HEK293 (cell line): Measurements from ENCODE around the gene SORL1-AS1.

ENCODE experiments used
- CTCF ChIA-PET: fragments of 350-600 bp; formaldehyde crosslinking; extraction: SDS; loops from one replicate; lab custom pipeline; 2021; ENCODE audit warnings: antibody characterized with exemption; lab: Yijun Ruan, JAX
- POLR2A ChIA-PET: fragments of 300-600 bp; formaldehyde crosslinking; extraction: SDS; loops from one replicate; lab custom pipeline; 2020; ENCODE audit warnings: antibody characterized with exemption, inconsistent platforms; lab: Yijun Ruan, JAX
- H3K27ac ChIP-seq: fragments of 200-500 bp; sonication (Bioruptor generic); 2 replicates; pipeline ENCODE4 v1.5.1; 2014; ENCODE audit warnings: low read depth, low read length, control low read depth, inconsistent platforms; ENCODE audit errors: extremely low read depth
- H3K36me3 ChIP-seq, 2 experiments: fragments of 200-500 bp in 1 of 2; sonication (Bioruptor generic) in 1 of 2; 1 replicate in 1 of 2; 2 replicates in 1 of 2; pipeline ENCODE4 v1.5.1; 2014 to 2017; ENCODE audit warnings: inconsistent platforms in 2 of 2, low read length in 2 of 2; ENCODE audit not compliant: control insufficient read depth in 2 of 2, insufficient read depth in 1 of 2
- H3K4me1 ChIP-seq: fragments of 200-500 bp; sonication (Bioruptor generic); 2 replicates; pipeline ENCODE4 v1.5.1; 2014; ENCODE audit warnings: mild to moderate bottlenecking, low read length, inconsistent platforms; ENCODE audit not compliant: control insufficient read depth, insufficient read depth
- H3K4me3 ChIP-seq: 2 replicates; pipeline ENCODE4 v1.5.1; 2011; ENCODE audit warnings: low read depth, mild to moderate bottlenecking, control low read depth, low read length, moderate library complexity
- H3K9me3 ChIP-seq: fragments of 200-500 bp; sonication (Bioruptor generic); 2 replicates; pipeline ENCODE4 v1.5.1; 2014; ENCODE audit warnings: low read depth, low read length, inconsistent platforms; ENCODE audit not compliant: control insufficient read depth, insufficient read depth
- HOXA7 ChIP-seq: sonication (generic); formaldehyde crosslinking; IDR thresholded peaks from 2 replicates; pipeline ENCODE4 v1.8.1; 2022; ENCODE audit warnings: missing genetic modification reagents, borderline replicate concordance
- KLF7 ChIP-seq: fragments of 450-650 bp; formaldehyde crosslinking; IDR thresholded peaks from 2 replicates; pipeline ENCODE4 v1.5.1; 2016; ENCODE audit warnings: missing biosample characterization, missing genetic modification characterization, borderline replicate concordance
- KLF9 ChIP-seq: fragments of 450-650 bp; formaldehyde crosslinking; IDR thresholded peaks from 2 replicates; pipeline ENCODE4 v1.5.1; 2016; ENCODE audit warnings: missing biosample characterization, missing genetic modification characterization, low read depth
- OVOL3 ChIP-seq: fragments of 450-650 bp; formaldehyde crosslinking; IDR thresholded peaks from 2 replicates; pipeline ENCODE4 v1.5.1; 2016; ENCODE audit warnings: missing biosample characterization, missing genetic modification characterization
- SETDB1 ChIP-seq: IDR thresholded peaks from one replicate; pipeline ENCODE4 v1.6.1; 2017; ENCODE audit warnings: mild to moderate bottlenecking, low read length, moderate library complexity, mixed read lengths; ENCODE audit not compliant: insufficient read length
- SP3 ChIP-seq: fragments of 450-650 bp; formaldehyde crosslinking; IDR thresholded peaks from 2 replicates; pipeline ENCODE4 v1.5.1; 2016; ENCODE audit warnings: missing biosample characterization, missing genetic modification characterization
- TCF7L2 ChIP-seq: IDR thresholded peaks from 2 replicates; pipeline ENCODE4 v1.6.1; 2011; ENCODE audit warnings: low read depth, mild to moderate bottlenecking, inconsistent platforms, low read length, moderate library complexity, borderline replicate concordance
- ZBTB21 ChIP-seq: fragments of 450-650 bp; formaldehyde crosslinking; IDR thresholded peaks from 2 replicates; pipeline ENCODE4 v1.5.1; 2017; ENCODE audit warnings: missing biosample characterization, missing genetic modification characterization
- ZFHX2 ChIP-seq: fragments of 450-650 bp; formaldehyde crosslinking; conservative IDR thresholded peaks from 2 replicates; pipeline ENCODE4 v1.5.1; 2016; ENCODE audit warnings: missing biosample characterization, missing genetic modification characterization
- ZFP41 ChIP-seq: fragments of 450-650 bp; formaldehyde crosslinking; IDR thresholded peaks from 2 replicates; pipeline ENCODE4 v1.5.1; 2016; ENCODE audit warnings: missing biosample characterization, missing genetic modification characterization, borderline replicate concordance
- ZNF132 ChIP-seq: fragments of 450-650 bp; formaldehyde crosslinking; IDR thresholded peaks from 2 replicates; pipeline ENCODE4 v1.5.1; 2017; ENCODE audit warnings: missing biosample characterization, missing genetic modification characterization, borderline replicate concordance
- ZNF16 ChIP-seq: fragments of 450-650 bp; formaldehyde crosslinking; IDR thresholded peaks from 2 replicates; pipeline ENCODE4 v1.5.1; 2016; ENCODE audit warnings: low read depth, missing biosample characterization, missing genetic modification characterization
- ZNF2 ChIP-seq: fragments of 450-650 bp; formaldehyde crosslinking; IDR thresholded peaks from 2 replicates; pipeline ENCODE4 v1.5.1; 2016; ENCODE audit warnings: missing biosample characterization, missing genetic modification characterization
- ZNF221 ChIP-seq: fragments of 450-650 bp; formaldehyde crosslinking; IDR thresholded peaks from 2 replicates; pipeline ENCODE4 v1.5.1; 2017; ENCODE audit warnings: missing biosample characterization, missing genetic modification characterization, borderline replicate concordance
- ZNF223 ChIP-seq: fragments of 450-650 bp; formaldehyde crosslinking; IDR thresholded peaks from 2 replicates; pipeline ENCODE4 v1.5.1; 2016; ENCODE audit warnings: missing biosample characterization, missing genetic modification characterization
- ZNF24 ChIP-seq: fragments of 450-650 bp; formaldehyde crosslinking; IDR thresholded peaks from 2 replicates; pipeline ENCODE4 v1.5.1; 2016; ENCODE audit warnings: missing biosample characterization, missing genetic modification characterization
- ZNF266 ChIP-seq: fragments of 450-650 bp; formaldehyde crosslinking; IDR thresholded peaks from 2 replicates; pipeline ENCODE4 v1.5.1; 2016; ENCODE audit warnings: missing biosample characterization, missing genetic modification characterization, low read depth
- ZNF423 ChIP-seq: fragments of 450-650 bp; formaldehyde crosslinking; IDR thresholded peaks from 2 replicates; pipeline ENCODE4 v1.5.1; 2016; ENCODE audit warnings: missing biosample characterization, missing genetic modification characterization
- ZNF433 ChIP-seq: fragments of 450-650 bp; formaldehyde crosslinking; IDR thresholded peaks from 2 replicates; pipeline ENCODE4 v1.5.1; 2016; ENCODE audit warnings: missing biosample characterization, missing genetic modification characterization, low read depth
- ZNF510 ChIP-seq: fragments of 450-650 bp; formaldehyde crosslinking; IDR thresholded peaks from 2 replicates; pipeline ENCODE4 v1.5.1; 2018; ENCODE audit warnings: mild to moderate bottlenecking, missing genetic modification characterization, missing biosample characterization; ENCODE audit not compliant: insufficient replicate concordance
- ZNF548 ChIP-seq: fragments of 450-650 bp; formaldehyde crosslinking; IDR thresholded peaks from 2 replicates; pipeline ENCODE4 v1.5.1; 2016; ENCODE audit warnings: missing biosample characterization, missing genetic modification characterization
- ZNF561 ChIP-seq: fragments of 450-650 bp; IDR thresholded peaks from 2 replicates; pipeline ENCODE4 v1.5.1; 2018; ENCODE audit warnings: missing biosample characterization, missing genetic modification characterization, borderline replicate concordance
- ZNF629 ChIP-seq: fragments of 450-650 bp; formaldehyde crosslinking; IDR thresholded peaks from 2 replicates; pipeline ENCODE4 v1.5.1; 2017; ENCODE audit warnings: missing biosample characterization, missing genetic modification characterization
- ZSCAN16 ChIP-seq: fragments of 450-650 bp; formaldehyde crosslinking; IDR thresholded peaks from 2 replicates; pipeline ENCODE4 v1.5.1; 2016; ENCODE audit warnings: missing biosample characterization, missing genetic modification characterization
- TF ChIP-seq, protein P1 (sequence below): fragments of 450-650 bp; formaldehyde crosslinking; IDR thresholded peaks from 2 replicates; pipeline ENCODE4 v1.5.1; 2016; ENCODE audit warnings: missing biosample characterization, missing genetic modification characterization
- TF ChIP-seq, protein P2 (sequence below): fragments of 450-650 bp; formaldehyde crosslinking; IDR thresholded peaks from 2 replicates; pipeline ENCODE4 v1.5.1; 2016; ENCODE audit warnings: missing biosample characterization, missing genetic modification characterization
- TF ChIP-seq, protein P3 (sequence below): fragments of 450-650 bp; formaldehyde crosslinking; IDR thresholded peaks from 2 replicates; pipeline ENCODE4 v1.5.1; 2017; ENCODE audit warnings: missing biosample characterization, missing genetic modification characterization

SORL1-AS1 gene

DNA sequence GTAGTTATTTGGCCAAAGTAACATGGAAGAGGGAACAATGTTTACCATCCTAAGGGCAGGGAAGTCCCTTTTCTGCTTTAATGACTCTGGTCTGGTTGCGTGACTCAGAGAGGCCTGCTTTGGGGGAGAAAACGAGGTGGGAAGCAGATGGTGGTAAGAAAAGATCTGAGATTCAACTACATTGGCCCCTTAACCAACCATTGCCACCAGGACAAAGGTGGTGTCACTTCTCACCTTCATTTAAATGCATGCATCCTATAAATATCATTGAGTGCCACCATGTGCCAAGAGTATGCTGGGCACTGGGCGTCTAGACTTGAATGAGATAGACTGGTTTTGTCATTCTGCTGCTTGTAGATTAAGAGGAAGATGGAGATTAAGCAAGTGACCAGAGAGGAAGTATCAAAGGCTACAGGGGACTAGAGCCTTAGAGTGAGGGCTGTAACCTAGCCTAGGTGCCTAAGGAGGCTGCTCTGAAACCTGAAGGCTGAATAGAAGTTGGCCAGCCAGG, 4.3 kb downstream of the SORL1-AS1 start:
- Histone ChIP-seq H3K9me3 (no peaks in the 10 kb centered on the region), H3K36me3 (no peaks in the 10 kb centered on the region), H3K4me1 (no peaks in the 10 kb centered on the region), H3K27ac (no peak overlapping the region), H3K4me3 (no peak overlapping the region)
- POLR2A ChIA-PET, result no interaction called here
- no peak for TF ChIP-seq ZFHX2 (tag by site-specific recombination)
- no peak for TF ChIP-seq TCF7L2
- TF ChIP-seq ZNF16 (tag by site-specific recombination), result no peak
- TF ChIP-seq, protein P1, sequence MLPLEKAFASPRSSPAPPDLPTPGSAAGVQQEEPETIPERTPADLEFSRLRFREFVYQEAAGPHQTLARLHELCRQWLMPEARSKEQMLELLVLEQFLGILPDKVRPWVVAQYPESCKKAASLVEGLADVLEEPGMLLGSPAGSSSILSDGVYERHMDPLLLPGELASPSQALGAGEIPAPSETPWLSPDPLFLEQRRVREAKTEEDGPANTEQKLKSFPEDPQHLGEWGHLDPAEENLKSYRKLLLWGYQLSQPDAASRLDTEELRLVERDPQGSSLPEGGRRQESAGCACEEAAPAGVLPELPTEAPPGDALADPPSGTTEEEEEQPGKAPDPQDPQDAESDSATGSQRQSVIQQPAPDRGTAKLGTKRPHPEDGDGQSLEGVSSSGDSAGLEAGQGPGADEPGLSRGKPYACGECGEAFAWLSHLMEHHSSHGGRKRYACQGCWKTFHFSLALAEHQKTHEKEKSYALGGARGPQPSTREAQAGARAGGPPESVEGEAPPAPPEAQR (tag by site-specific recombination), result no peak
- no peak for TF ChIP-seq SP3
- TF ChIP-seq ZNF132 (tag by site-specific recombination), result no peak
- TF ChIP-seq ZNF223 (tag by site-specific recombination), result no peak
- TF ChIP-seq ZNF561 (tag by site-specific recombination), result no peak
- CTCF ChIA-PET, result interaction anchor here (1.6 kb wide), 1 partner anchor 129 kb away, joined by 4 read pairs; no protein-coding TSS in a partner anchor

DNA sequence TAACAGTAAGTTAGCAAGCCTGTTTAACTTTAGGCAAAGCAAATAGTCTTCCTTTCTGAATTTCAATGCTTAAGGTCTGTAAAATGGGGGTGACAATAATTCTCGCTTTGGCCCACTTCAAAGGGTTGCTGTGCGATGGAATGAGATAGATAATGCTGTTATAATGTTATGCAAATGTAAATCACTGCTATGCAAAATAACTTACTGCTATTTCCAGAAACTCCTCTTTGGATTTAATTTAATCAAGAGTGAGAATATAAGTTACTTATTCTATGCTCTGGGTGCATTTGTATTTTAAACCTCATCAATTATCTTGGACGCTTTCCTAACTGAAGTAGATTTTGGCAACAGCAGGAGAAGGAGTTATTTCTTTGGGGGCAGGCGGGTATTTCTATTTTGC, 4.8 kb downstream of the SORL1-AS1 start:
- no peak for TF ChIP-seq KLF7 (tag by site-specific recombination)
- TF ChIP-seq ZNF629 (tag by site-specific recombination), result no peak
- TF ChIP-seq KLF9 (tag by site-specific recombination), result no peak
- TF ChIP-seq OVOL3 (tag by site-specific recombination), result no peak
- TF ChIP-seq ZSCAN16, result no peak
- TF ChIP-seq ZNF2 (tag by site-specific recombination), result no peak
- TF ChIP-seq ZNF266 (tag by site-specific recombination), result no peak
- TF ChIP-seq ZNF510 (tag by site-specific recombination), result no peak
- no peak for TF ChIP-seq ZNF433 (tag by site-specific recombination)
- TF ChIP-seq ZFP41, result no peak
- TF ChIP-seq ZNF24 (tag by site-specific recombination), result no peak
- no peak for TF ChIP-seq ZNF221 (tag by site-specific recombination)
- TF ChIP-seq ZBTB21 (tag by site-specific recombination), result no peak
- TF ChIP-seq ZNF423 (tag by site-specific recombination), result no peak
- no peak for TF ChIP-seq HOXA7
- TF ChIP-seq, protein P2, sequence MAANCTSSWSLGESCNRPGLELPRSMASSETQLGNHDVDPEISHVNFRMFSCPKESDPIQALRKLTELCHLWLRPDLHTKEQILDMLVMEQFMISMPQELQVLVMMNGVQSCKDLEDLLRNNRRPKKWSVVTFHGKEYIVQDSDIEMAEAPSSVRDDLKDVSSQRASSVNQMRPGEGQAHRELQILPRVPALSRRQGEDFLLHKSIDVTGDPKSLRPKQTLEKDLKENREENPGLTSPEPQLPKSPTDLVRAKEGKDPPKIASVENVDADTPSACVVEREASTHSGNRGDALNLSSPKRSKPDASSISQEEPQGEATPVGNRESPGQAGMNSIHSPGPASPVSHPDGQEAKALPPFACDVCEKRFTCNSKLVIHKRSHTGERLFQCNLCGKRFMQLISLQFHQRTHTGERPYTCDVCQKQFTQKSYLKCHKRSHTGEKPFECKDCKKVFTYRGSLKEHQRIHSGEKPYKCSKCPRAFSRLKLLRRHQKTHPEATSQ (tag by site-specific recombination), result no peak
- TF ChIP-seq, protein P3, sequence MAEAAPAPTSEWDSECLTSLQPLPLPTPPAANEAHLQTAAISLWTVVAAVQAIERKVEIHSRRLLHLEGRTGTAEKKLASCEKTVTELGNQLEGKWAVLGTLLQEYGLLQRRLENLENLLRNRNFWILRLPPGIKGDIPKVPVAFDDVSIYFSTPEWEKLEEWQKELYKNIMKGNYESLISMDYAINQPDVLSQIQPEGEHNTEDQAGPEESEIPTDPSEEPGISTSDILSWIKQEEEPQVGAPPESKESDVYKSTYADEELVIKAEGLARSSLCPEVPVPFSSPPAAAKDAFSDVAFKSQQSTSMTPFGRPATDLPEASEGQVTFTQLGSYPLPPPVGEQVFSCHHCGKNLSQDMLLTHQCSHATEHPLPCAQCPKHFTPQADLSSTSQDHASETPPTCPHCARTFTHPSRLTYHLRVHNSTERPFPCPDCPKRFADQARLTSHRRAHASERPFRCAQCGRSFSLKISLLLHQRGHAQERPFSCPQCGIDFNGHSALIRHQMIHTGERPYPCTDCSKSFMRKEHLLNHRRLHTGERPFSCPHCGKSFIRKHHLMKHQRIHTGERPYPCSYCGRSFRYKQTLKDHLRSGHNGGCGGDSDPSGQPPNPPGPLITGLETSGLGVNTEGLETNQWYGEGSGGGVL (tag by site-specific recombination), result no peak
- TF ChIP-seq ZNF548 (tag by site-specific recombination), result no peak
- no peak for TF ChIP-seq SETDB1
- H3K4me3 ChIP-seq, result no peak overlapping the region
- POLR2A ChIA-PET, result no interaction called here
- no peaks in the 10 kb centered on the region for H3K9me3 ChIP-seq
- H3K36me3 ChIP-seq, result no peaks in the 10 kb centered on the region
- H3K4me1 ChIP-seq, result no peaks in the 10 kb centered on the region
- CTCF ChIA-PET, result interaction anchor here (0.8 to 1.6 kb wide), 2 partner anchors 128 to 143 kb away, joined by 3 to 4 read pairs; no protein-coding TSS in a partner anchor
- no peak overlapping the region for H3K27ac ChIP-seq
